GM20000 (cell line): ENCODE measurements around the gene FAM24B.
"Not testable (repeated sequence)": the region's sequence is repeated elsewhere in the genome, so short reads cannot be mapped to it uniquely, and the experiment has no call there.

ENCODE experiments used
- DNase-seq: peaks from one replicate; pipeline ENCODE4 v3.0.0; 2012; ENCODE audit warnings: low spot score
- CTCF ChIP-seq: IDR thresholded peaks from 2 replicates; pipeline ENCODE4 v1.5.1; 2012; ENCODE audit warnings: mild to moderate bottlenecking, control low read depth; ENCODE audit errors: extremely low read depth, missing control alignments

The FAM24B gene

GRCh38 chr10:122882766-122883165 lies 3.4 kb upstream of the FAM24B start:
- no peak for TF ChIP-seq CTCF
- no peak for DNase-seq

- no peak for TF ChIP-seq CTCF
- peak; percentile 9 for DNase-seq
Observed at GRCh38 chr10:122878799-122879338, 512 bp downstream of the FAM24B start.

- no peak for DNase-seq
- TF ChIP-seq CTCF = no peak
Observed at GRCh38 chr10:122877264-122877663, 2.1 kb downstream of the FAM24B start.

GRCh38 chr10:122876467-122876855 lies 2.9 kb downstream of the FAM24B start:
- DNase-seq = no peak
- TF ChIP-seq CTCF = no peak

GRCh38 chr10:122875843-122876466 lies 3.4 kb downstream of the FAM24B start:
- no peak for DNase-seq

GRCh38 chr10:122871947-122872346 lies 7.4 kb downstream of the FAM24B start:
- not testable (repeated sequence) for DNase-seq

More at GRCh38 chr10:122875843-122876466, 3.4 kb downstream of the FAM24B start:
- no peak for TF ChIP-seq CTCF

- not testable (repeated sequence) for DNase-seq
Observed at GRCh38 chr10:122868768-122869167, 10.6 kb downstream of the FAM24B start.

- not testable (repeated sequence) for DNase-seq
Observed at GRCh38 chr10:122866757-122867482, 12.5 kb downstream of the FAM24B start.

GRCh38 chr10:122864901-122865300 lies 14.5 kb downstream of the FAM24B start:
- TF ChIP-seq CTCF = no peak
- DNase-seq = no peak
